Immature natural killer cell (primary cell): ENCODE data around the gene CHCHD1. TPM values are rescaled to one million over a fixed set of nuclear protein-coding genes. Genes with fewer than 3 reads are reported as not detected.

Experiments
- DNase-seq, 3 donors: peaks; one replicate each; pipeline ENCODE4 v3.0.0; 2022; ENCODE audit warnings: mixed read lengths in 1 of 3
- H3K27ac Mint-ChIP-seq, 6 donors: one replicate each; pipeline ENCODE4 v1.8.0; 2020; ENCODE audit warnings: mixed read lengths in 6 of 6, mild to moderate bottlenecking in 5 of 6, inconsistent platforms in 4 of 6, moderate library complexity in 3 of 6
- H3K27me3 Mint-ChIP-seq, 3 donors: one replicate each; pipeline ENCODE4 v1.8.0; 2020 to 2021; ENCODE audit warnings: low read depth in 3 of 3, mild to moderate bottlenecking in 3 of 3, mixed read lengths in 3 of 3, moderate library complexity in 3 of 3, inconsistent platforms in 1 of 3
- H3K36me3 Mint-ChIP-seq, 3 donors: one replicate each; pipeline ENCODE4 v1.8.0; 2020; ENCODE audit warnings: mixed read lengths in 3 of 3, inconsistent platforms in 2 of 3, mild to moderate bottlenecking in 2 of 3
- H3K4me1 Mint-ChIP-seq, 2 donors: one replicate each; pipeline ENCODE4 v1.8.0; 2020; ENCODE audit warnings: inconsistent platforms in 2 of 2, mild to moderate bottlenecking in 2 of 2, mixed read lengths in 2 of 2, moderate library complexity in 1 of 2
- H3K4me3 Mint-ChIP-seq, 5 donors: one replicate each; pipeline ENCODE4 v1.8.0; 2020; ENCODE audit warnings: mild to moderate bottlenecking in 5 of 5, mixed read lengths in 5 of 5, inconsistent platforms in 3 of 5, moderate library complexity in 3 of 5
- H3K9me3 Mint-ChIP-seq, 6 donors: one replicate each; pipeline ENCODE4 v1.8.0; 2020; ENCODE audit warnings: mild to moderate bottlenecking in 6 of 6, mixed read lengths in 6 of 6, inconsistent platforms in 4 of 6, moderate library complexity in 3 of 6
- polyA plus RNA-seq, 3 donors: library from polyadenylated mRNA; unstranded; fragments of 300-500 nt; fragmentation: Illumina TruSeq; gene quantifications; one replicate each; pipeline ENCODE4 v1.2.3, GENCODE V29; 2021

CHCHD1 gene
- polyA plus RNA-seq, 3 donors from 2014 or later, result 24.8 to 46.9 (median 42.7) TPM

- peak overlapping the region in 1 of 5 donors; percentile 1 for H3K4me3 Mint-ChIP-seq
- H3K36me3 Mint-ChIP-seq, result peaks cover 16 to 36% (median 18%) of the 10 kb centered on the region in 3 donors
- peaks cover 2 to 11% (median 5%) of the 10 kb centered on the region in 3 donors for H3K27me3 Mint-ChIP-seq
- H3K27ac Mint-ChIP-seq, result peak overlapping the region; percentile 52 to 85 (median 78)
- H3K9me3 Mint-ChIP-seq, result peaks cover 0 to 2% (median 0%) of the 10 kb centered on the region in 6 donors
- no peak for DNase-seq
- peaks cover 49 to 77% of the 10 kb centered on the region in 2 donors for H3K4me1 Mint-ChIP-seq
Observed at GRCh38 chr10:73756183-73756582, 25.7 kb upstream of the CHCHD1 start.

- Mint-ChIP-seq H3K36me3 (peaks cover 19 to 40% (median 19%) of the 10 kb centered on the region in 3 donors), H3K9me3 (peaks cover 0 to 2% (median 0%) of the 10 kb centered on the region in 6 donors), H3K27ac (peak overlapping the region; percentile 95 to 100 (median 98)), H3K4me1 (peaks cover 69 to 86% of the 10 kb centered on the region in 2 donors), H3K27me3 (peaks cover 2 to 11% (median 11%) of the 10 kb centered on the region in 3 donors), H3K4me3 (peak overlapping the region; percentile 79 to 87 (median 82))
- DNase-seq, result peak; percentile 69 to 76 (median 72)
Observed at GRCh38 chr10:73758704-73759511, 22.9 kb upstream of the CHCHD1 start.

GRCh38 chr10:73759512-73760115 lies 22.2 kb upstream of the CHCHD1 start:
- Mint-ChIP-seq H3K4me1 (peaks cover 74 to 87% of the 10 kb centered on the region in 2 donors), H3K27me3 (peaks cover 4 to 11% (median 11%) of the 10 kb centered on the region in 3 donors), H3K4me3 (peak overlapping the region; percentile 79 to 87 (median 82)), H3K36me3 (peaks cover 21 to 40% (median 23%) of the 10 kb centered on the region in 3 donors), H3K9me3 (peaks cover 0 to 2% (median 0%) of the 10 kb centered on the region in 6 donors), H3K27ac (peak overlapping the region; percentile 95 to 100 (median 98))
- peak; percentile 84 to 88 (median 86) for DNase-seq

- H3K36me3 Mint-ChIP-seq, result peaks cover 37 to 55% (median 44%) of the 10 kb centered on the region in 3 donors
- peak overlapping the region; percentile 95 to 100 (median 98) for H3K27ac Mint-ChIP-seq
- H3K4me3 Mint-ChIP-seq, result peak overlapping the region in 3 of 5 donors; percentile 12 to 28 (median 15)
Observed at GRCh38 chr10:73761781-73762180, 20.1 kb upstream of the CHCHD1 start.

DNA sequence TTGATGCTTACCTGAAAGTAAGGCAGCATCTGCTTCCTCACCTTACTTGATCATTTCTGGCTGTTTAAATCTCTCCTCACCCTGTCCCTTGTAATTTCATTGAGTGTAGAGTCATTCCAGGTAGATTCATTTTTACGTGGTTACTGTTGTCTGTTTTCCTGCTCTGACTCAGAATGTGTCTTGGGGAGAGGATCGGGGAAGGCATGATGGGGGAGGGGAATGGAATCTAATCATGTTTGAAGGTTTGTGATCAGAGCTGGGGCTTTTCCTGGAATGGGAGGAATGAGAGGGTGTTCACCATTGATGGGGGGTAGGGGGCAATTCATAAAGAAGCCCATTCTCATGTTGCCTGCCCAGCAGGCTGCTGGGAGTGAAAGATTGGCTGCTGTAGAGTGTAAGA lies 18.9 kb upstream of the CHCHD1 start:
- Mint-ChIP-seq H3K27me3 (peaks cover 4 to 16% (median 10%) of the 10 kb centered on the region in 3 donors), H3K36me3 (peaks cover 40 to 61% (median 45%) of the 10 kb centered on the region in 3 donors), H3K4me3 (peak overlapping the region in 4 of 5 donors; percentile 6 to 62 (median 12)), H3K4me1 (peaks cover 81 to 86% of the 10 kb centered on the region in 2 donors), H3K27ac (peak overlapping the region; percentile 84 to 100 (median 96)), H3K9me3 (no peaks in the 10 kb centered on the region)
- no peak for DNase-seq

More at GRCh38 chr10:73761781-73762180, 20.1 kb upstream of the CHCHD1 start:
- Mint-ChIP-seq H3K9me3 (no peaks in the 10 kb centered on the region), H3K27me3 (peaks cover 4 to 16% (median 11%) of the 10 kb centered on the region in 3 donors), H3K4me1 (peaks cover 87 to 95% of the 10 kb centered on the region in 2 donors)
- no peak for DNase-seq

- Mint-ChIP-seq H3K9me3 (no peaks in the 10 kb centered on the region), H3K36me3 (peaks cover 40 to 65% (median 45%) of the 10 kb centered on the region in 3 donors), H3K4me3 (peak overlapping the region; percentile 6 to 62 (median 40)), H3K27ac (peak overlapping the region; percentile 84 to 100 (median 96)), H3K27me3 (peaks cover 4 to 16% (median 10%) of the 10 kb centered on the region in 3 donors), H3K4me1 (peaks cover 76 to 82% of the 10 kb centered on the region in 2 donors)
- peak; percentile 36 to 53 (median 41) for DNase-seq
Observed at GRCh38 chr10:73763343-73763742, 18.5 kb upstream of the CHCHD1 start.

DNA sequence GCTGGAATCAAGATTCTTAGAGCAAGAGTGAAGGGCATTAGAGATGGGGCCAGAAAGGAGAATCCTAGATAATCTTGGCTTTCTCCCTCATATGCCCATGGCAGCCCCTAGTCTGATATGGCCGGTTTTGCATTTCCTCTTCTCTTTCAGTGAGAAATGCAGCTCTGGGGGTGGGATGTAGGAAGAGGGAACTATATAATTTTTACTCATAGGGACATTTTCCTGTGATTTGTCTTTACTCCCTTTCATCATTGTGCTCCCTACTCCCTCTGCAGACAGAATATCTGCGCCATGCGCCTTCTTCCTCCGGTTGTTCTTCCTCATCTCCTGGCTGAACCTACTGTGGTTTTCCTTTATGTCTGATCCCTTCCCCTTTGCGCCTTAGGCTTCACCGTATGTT lies 16.8 kb upstream of the CHCHD1 start:
- Mint-ChIP-seq H3K36me3 (peaks cover 52 to 74% (median 55%) of the 10 kb centered on the region in 3 donors), H3K4me1 (peaks cover 64 to 68% of the 10 kb centered on the region in 2 donors), H3K27me3 (peaks cover 0 to 13% (median 2%) of the 10 kb centered on the region in 3 donors), H3K27ac (peak overlapping the region; percentile 83 to 97 (median 84)), H3K4me3 (peak overlapping the region in 4 of 5 donors; percentile 8 to 75 (median 54)), H3K9me3 (no peaks in the 10 kb centered on the region)
- no peak for DNase-seq

DNA sequence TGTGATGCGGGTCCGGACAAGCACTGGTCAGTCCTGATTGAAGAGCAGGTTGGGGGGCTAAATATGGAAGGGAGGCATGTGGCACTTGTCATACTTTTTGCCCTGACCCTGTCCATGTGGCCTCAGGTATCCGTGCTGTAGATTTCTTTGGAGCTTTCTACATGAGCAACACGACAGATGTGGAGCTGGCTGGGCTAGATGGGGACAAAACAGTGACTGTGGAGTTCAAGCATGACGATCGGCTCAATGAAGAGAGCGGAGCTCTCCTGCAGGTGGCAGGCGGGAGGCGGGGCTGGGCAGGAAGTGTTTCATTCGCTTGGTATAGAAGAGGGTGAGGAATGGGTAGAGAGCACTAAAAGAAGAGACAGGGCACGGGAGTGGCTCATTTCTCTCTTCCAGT lies 13.0 kb upstream of the CHCHD1 start:
- Mint-ChIP-seq H3K4me3 (peak overlapping the region in 1 of 5 donors; percentile 59), H3K36me3 (peaks cover 41 to 64% (median 43%) of the 10 kb centered on the region in 3 donors), H3K4me1 (peaks cover 39 to 46% of the 10 kb centered on the region in 2 donors), H3K27me3 (peaks cover 4 to 24% (median 20%) of the 10 kb centered on the region in 3 donors), H3K9me3 (no peaks in the 10 kb centered on the region), H3K27ac (peak overlapping the region in 5 of 6 donors; percentile 41 to 91 (median 77))
- DNase-seq, result no peak

DNA sequence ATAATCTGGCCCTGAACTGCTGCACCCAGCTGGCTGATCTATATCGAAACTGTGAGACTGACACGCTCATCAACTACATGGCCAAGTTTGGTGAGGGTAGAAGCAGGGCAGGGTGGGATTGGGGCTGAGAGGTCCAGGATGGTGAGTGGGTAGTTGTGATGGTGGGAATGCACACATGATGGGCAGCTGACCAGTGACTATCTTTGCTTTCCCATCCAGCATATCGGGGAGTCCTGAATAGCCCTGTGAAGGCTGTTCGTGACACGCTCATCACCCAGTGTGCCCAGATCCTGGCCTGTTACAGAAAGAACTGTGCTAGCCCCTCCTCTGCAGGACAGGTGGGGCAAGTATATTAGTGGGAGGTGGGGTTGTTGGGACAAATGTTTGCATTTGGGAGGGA lies 12.5 kb upstream of the CHCHD1 start:
- Mint-ChIP-seq H3K27me3 (peaks cover 2 to 26% (median 21%) of the 10 kb centered on the region in 3 donors), H3K9me3 (no peaks in the 10 kb centered on the region), H3K4me3 (no peak overlapping the region), H3K4me1 (peaks cover 37 to 44% of the 10 kb centered on the region in 2 donors), H3K27ac (peak overlapping the region in 2 of 6 donors; percentile 30 to 97), H3K36me3 (peaks cover 39 to 66% (median 46%) of the 10 kb centered on the region in 3 donors)
- DNase-seq, result no peak

DNA sequence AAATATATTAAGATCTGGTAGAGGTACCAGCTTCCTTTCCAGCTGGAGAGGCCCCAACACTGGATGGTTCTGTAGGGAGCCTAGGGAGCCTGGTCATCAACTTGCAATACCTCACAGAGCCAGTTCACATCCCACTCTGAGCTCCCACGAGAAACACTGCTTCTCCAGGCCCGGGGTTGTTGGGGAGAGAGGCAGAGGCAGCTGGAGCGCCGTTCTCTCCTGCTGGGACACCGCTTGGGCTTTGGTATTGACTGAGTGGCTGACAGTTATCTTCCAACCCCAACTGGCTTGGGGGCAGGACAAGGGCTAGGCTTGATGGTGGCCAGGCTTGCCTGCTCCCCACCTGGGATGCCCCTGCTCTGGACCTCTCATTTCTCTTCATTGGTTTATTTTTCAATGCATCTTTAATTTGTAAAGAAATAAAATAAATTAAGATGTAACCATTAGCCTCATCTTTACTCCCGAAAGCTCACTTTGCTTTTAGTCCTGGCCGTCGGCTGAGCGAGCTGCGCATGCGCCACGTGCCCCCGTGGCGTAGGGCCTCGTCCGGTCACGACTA lies 10.0 kb upstream of the CHCHD1 start:
- Mint-ChIP-seq H3K4me3 (peak overlapping the region; percentile 92 to 99 (median 97)), H3K4me1 (peaks cover 36 to 42% of the 10 kb centered on the region in 2 donors), H3K27ac (peak overlapping the region; percentile 83 to 97 (median 90)), H3K27me3 (peaks cover 2 to 26% (median 18%) of the 10 kb centered on the region in 3 donors), H3K36me3 (peaks cover 30 to 54% (median 32%) of the 10 kb centered on the region in 3 donors), H3K9me3 (no peaks in the 10 kb centered on the region)
- DNase-seq, result peak in 1 of 3 donors; percentile 86

GRCh38 chr10:73772281-73773151 lies 9.3 kb upstream of the CHCHD1 start:
- peak; percentile 86 to 88 (median 88) for DNase-seq
- H3K4me3 Mint-ChIP-seq, result peak overlapping the region; percentile 92 to 99 (median 97)
- H3K36me3 Mint-ChIP-seq, result peaks cover 31 to 55% (median 32%) of the 10 kb centered on the region in 3 donors
- peak overlapping the region; percentile 83 to 97 (median 90) for H3K27ac Mint-ChIP-seq
- H3K9me3 Mint-ChIP-seq, result no peaks in the 10 kb centered on the region
- H3K4me1 Mint-ChIP-seq, result peaks cover 42 to 49% of the 10 kb centered on the region in 2 donors
- H3K27me3 Mint-ChIP-seq, result peaks cover 2 to 26% (median 18%) of the 10 kb centered on the region in 3 donors

- DNase-seq, result no peak
Observed at GRCh38 chr10:73773152-73773879, 8.5 kb upstream of the CHCHD1 start.

More at GRCh38 chr10:73773152-73773879, 8.5 kb upstream of the CHCHD1 start:
- peaks cover 44 to 52% of the 10 kb centered on the region in 2 donors for H3K4me1 Mint-ChIP-seq
- H3K36me3 Mint-ChIP-seq, result peaks cover 31 to 47% (median 32%) of the 10 kb centered on the region in 3 donors
- H3K9me3 Mint-ChIP-seq, result no peaks in the 10 kb centered on the region
- H3K4me3 Mint-ChIP-seq, result peak overlapping the region; percentile 92 to 99 (median 97)
- H3K27me3 Mint-ChIP-seq, result peaks cover 2 to 26% (median 18%) of the 10 kb centered on the region in 3 donors
- H3K27ac Mint-ChIP-seq, result peak overlapping the region; percentile 83 to 97 (median 90)
